Fibroblast of lung (primary cell): ENCODE measurements around the gene SYTL5. TPM values are rescaled to one million over a fixed set of nuclear protein-coding genes. Genes with fewer than 3 reads are reported as not detected.

Experiments
- DNase-seq, 2 donors: peaks; one replicate each; pipeline versions ENCODE4 v3.0.0 to v3.0.0-alpha.2; 2010; ENCODE audit warnings: low read depth in 2 of 2
- H2AFZ ChIP-seq: 2 replicates; pipeline ENCODE4 v1.5.1; 2012; ENCODE audit warnings: low read length, control low read depth, inconsistent platforms
- H3K27ac ChIP-seq: 2 replicates; pipeline ENCODE4 v1.5.1; 2011; ENCODE audit warnings: low read length, control low read depth; ENCODE audit not compliant: insufficient read depth
- H3K27me3 ChIP-seq: 2 replicates; pipeline ENCODE4 v1.5.1; 2011; ENCODE audit warnings: mild to moderate bottlenecking, low read length; ENCODE audit not compliant: control insufficient read depth, insufficient read depth
- H3K36me3 ChIP-seq: 2 replicates; pipeline ENCODE4 v1.5.1; 2011; ENCODE audit warnings: low read length; ENCODE audit not compliant: control insufficient read depth, insufficient read depth
- H3K4me1 ChIP-seq: 2 replicates; pipeline ENCODE4 v1.5.1; 2011; ENCODE audit warnings: low read length; ENCODE audit not compliant: control insufficient read depth, insufficient read depth; ENCODE audit errors: extremely low read depth
- H3K4me2 ChIP-seq: 2 replicates; pipeline ENCODE4 v1.5.1; 2011; ENCODE audit warnings: low read length, control low read depth; ENCODE audit not compliant: insufficient read depth; ENCODE audit errors: extremely low read depth
- H3K4me3 ChIP-seq, 4 experiments: fragments of 200-600 bp in 1 of 4; sonication (generic) in 1 of 4; replicated peaks in 1 of 4; 2 replicates each; pipeline ENCODE4 v1.5.1; 2011 to 2016; ENCODE audit warnings: low read length in 4 of 4, low read depth in 3 of 4, mild to moderate bottlenecking in 3 of 4, control low read depth in 2 of 4, inconsistent platforms in 1 of 4, mixed read lengths in 1 of 4; ENCODE audit not compliant: insufficient read depth in 1 of 4; ENCODE audit errors: control extremely low read depth in 1 of 4
- H3K79me2 ChIP-seq: 2 replicates; pipeline ENCODE4 v1.5.1; 2012; ENCODE audit warnings: mild to moderate bottlenecking, low read length, inconsistent platforms; ENCODE audit not compliant: control insufficient read depth, insufficient read depth
- H3K9ac ChIP-seq: 2 replicates; pipeline ENCODE4 v1.5.1; 2011; ENCODE audit warnings: mild to moderate bottlenecking, low read length, control low read depth; ENCODE audit not compliant: insufficient read depth
- H3K9me3 ChIP-seq: 2 replicates; pipeline ENCODE4 v1.5.1; 2012; ENCODE audit warnings: low read depth, low read length; ENCODE audit not compliant: control insufficient read depth, insufficient read depth
- H4K20me1 ChIP-seq: 2 replicates; pipeline ENCODE4 v1.5.1; 2011; ENCODE audit warnings: low read length; ENCODE audit not compliant: control insufficient read depth, insufficient read depth; ENCODE audit errors: extremely low read depth
- EZH2 ChIP-seq: IDR thresholded peaks from 2 replicates; pipeline ENCODE4 v1.5.1; 2012; ENCODE audit warnings: low read length, control low read depth, mild to moderate bottlenecking; ENCODE audit errors: missing control alignments
- polyA plus RNA-seq, 2 donors: library from polyadenylated mRNA; depleted of rRNA in 1 of 2; stranded (reverse) in 1 of 2; unstranded in 1 of 2; fragments of >200 nt; gene quantifications; 2 replicates each; pipeline ENCODE4 v1.2.1, GENCODE V29; 2011 to 2012; ENCODE audit warnings: missing spikeins in 1 of 2
- total RNA-seq: library from RNA; depleted of rRNA; stranded (reverse); fragments of >200 nt; gene quantifications from 2 replicates; pipeline ENCODE4 v1.2.1, GENCODE V29; 2014
- TF ChIP-seq, protein P1 (sequence below), 2 donors: IDR thresholded peaks in 1 of 2; conservative IDR thresholded peaks in 1 of 2; 1 replicate in 1 of 2; 2 replicates in 1 of 2; pipeline ENCODE4 v1.5.1; 2011 to 2012; ENCODE audit warnings: low read length in 2 of 2, control low read depth in 1 of 2, inconsistent platforms in 1 of 2, low read depth in 1 of 2, mild to moderate bottlenecking in 1 of 2

SYTL5 gene
- total and polyA plus RNA-seq, 2 donors (not counting 1 experiment from before 2014, with no cell fraction given): 0.27 to 1.5 TPM

DNA sequence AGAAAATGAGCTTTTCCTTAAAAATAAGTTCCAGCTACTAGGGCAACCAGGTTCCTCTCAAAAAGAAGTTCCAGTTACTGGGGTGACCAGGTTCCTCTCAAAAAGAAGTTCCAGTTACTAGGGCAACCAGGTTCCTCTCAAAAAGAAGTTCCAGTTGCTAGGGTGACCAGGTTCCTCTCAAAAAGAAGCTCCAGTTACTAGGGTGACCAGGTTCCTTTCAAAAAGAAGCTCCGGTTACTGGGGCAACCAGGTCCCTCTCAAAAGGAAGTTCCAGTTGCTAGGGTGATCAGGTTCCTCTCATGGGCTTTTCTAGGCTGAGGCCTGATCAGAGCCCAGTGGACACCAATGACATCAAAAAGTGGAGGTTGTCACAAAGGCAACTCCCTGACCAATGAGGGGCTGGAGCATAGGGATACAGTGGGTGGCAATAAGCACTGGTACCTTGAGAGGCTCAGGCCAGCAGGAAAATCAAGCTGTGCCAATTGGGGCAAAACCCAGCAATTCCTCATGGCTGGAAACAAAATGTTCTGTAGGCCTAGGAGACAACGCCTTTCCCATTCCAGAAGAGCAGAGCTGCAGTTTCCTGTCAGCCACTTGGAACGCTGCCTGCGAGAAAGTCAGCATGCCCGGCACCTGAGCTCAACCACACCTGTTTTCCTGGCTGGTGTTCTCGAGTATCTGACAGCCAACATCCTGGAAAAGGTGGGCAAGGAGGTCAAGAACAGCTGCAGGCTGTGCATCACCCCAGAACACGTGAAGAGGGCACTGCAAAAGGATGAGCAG lies 12.3 kb upstream of the SYTL5 start:
- Histone ChIP-seq H3K36me3 (no peaks in the 10 kb centered on the region), H4K20me1 (no peaks in the 10 kb centered on the region), H3K4me2 (no peak overlapping the region), H3K4me3 (no peak overlapping the region), H3K4me1 (no peaks in the 10 kb centered on the region), H3K27me3 (no peaks in the 10 kb centered on the region), H3K9me3 (no peaks in the 10 kb centered on the region), H3K9ac (no peak overlapping the region), H3K27ac (no peak overlapping the region), H2AFZ (no peak overlapping the region), H3K79me2 (no peaks in the 10 kb centered on the region)
- TF ChIP-seq, protein P1, sequence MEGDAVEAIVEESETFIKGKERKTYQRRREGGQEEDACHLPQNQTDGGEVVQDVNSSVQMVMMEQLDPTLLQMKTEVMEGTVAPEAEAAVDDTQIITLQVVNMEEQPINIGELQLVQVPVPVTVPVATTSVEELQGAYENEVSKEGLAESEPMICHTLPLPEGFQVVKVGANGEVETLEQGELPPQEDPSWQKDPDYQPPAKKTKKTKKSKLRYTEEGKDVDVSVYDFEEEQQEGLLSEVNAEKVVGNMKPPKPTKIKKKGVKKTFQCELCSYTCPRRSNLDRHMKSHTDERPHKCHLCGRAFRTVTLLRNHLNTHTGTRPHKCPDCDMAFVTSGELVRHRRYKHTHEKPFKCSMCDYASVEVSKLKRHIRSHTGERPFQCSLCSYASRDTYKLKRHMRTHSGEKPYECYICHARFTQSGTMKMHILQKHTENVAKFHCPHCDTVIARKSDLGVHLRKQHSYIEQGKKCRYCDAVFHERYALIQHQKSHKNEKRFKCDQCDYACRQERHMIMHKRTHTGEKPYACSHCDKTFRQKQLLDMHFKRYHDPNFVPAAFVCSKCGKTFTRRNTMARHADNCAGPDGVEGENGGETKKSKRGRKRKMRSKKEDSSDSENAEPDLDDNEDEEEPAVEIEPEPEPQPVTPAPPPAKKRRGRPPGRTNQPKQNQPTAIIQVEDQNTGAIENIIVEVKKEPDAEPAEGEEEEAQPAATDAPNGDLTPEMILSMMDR (conservative IDR thresholded peaks at IDR 0.05 in 1 of 2, IDR thresholded peaks at IDR 0.05 in 1 of 2; ENCODE audit: low read depth in 1 of 2, low read length in 2 of 2): no peak
- TF ChIP-seq EZH2: no peak
- no peak for DNase-seq

DNA sequence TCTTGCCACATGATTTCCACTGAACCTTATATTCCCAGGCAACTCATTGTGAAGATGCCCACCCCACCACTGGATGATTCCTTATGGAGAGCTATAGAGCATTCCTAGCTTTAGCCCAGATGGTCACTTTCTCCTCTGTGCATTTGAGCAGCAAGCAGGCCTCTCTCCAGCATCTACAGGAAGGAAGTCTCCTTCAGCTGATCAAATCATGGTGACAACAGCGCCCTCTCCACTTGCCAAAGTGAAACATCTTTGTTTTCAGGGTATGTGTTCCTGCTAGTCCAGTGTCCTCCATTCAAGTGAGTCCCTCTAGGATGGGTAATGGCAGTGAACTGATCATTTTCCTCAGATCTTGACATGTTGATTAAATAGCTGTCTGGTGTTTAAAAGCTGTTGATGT lies 10.9 kb upstream of the SYTL5 start:
- H3K4me1 ChIP-seq: no peaks in the 10 kb centered on the region
- no peak overlapping the region for H3K9ac ChIP-seq
- DNase-seq: no peak
- no peaks in the 10 kb centered on the region for H4K20me1 ChIP-seq
- no peaks in the 10 kb centered on the region for H3K27me3 ChIP-seq
- H3K27ac ChIP-seq: no peak overlapping the region
- TF ChIP-seq EZH2: no peak
- TF ChIP-seq, protein P1 (conservative IDR thresholded peaks at IDR 0.05 in 1 of 2, IDR thresholded peaks at IDR 0.05 in 1 of 2; ENCODE audit: low read depth in 1 of 2, low read length in 2 of 2): no peak
- H3K9me3 ChIP-seq: no peaks in the 10 kb centered on the region
- no peak overlapping the region for H2AFZ ChIP-seq
- H3K4me3 ChIP-seq: no peak overlapping the region
- H3K79me2 ChIP-seq: no peaks in the 10 kb centered on the region
- no peaks in the 10 kb centered on the region for H3K36me3 ChIP-seq
- no peak overlapping the region for H3K4me2 ChIP-seq

DNA sequence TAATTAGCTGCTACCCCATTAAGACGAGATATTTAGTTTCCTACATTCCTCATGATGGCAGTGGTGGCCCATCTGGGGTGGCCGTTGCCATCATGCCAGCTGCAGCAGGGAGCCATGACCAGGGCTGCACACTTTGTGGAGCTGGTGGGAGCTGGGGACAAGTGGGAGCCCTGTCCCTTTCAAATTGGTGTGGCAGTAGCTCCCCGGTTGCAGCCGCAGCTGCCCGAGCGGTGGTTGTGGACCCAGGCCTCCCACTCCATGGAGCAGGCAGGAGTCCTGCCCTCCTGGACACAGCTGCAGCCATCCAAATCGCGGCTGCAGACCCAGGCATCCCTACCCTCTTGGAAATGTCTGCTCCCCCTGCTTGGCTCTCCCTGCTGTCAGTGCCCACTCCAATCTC lies 9.3 kb upstream of the SYTL5 start:
- Histone ChIP-seq H3K4me3 (no peak overlapping the region), H3K79me2 (no peaks in the 10 kb centered on the region), H3K9me3 (no peaks in the 10 kb centered on the region), H3K27me3 (no peaks in the 10 kb centered on the region), H3K27ac (no peak overlapping the region), H3K4me2 (no peak overlapping the region), H4K20me1 (no peaks in the 10 kb centered on the region), H3K9ac (no peak overlapping the region), H3K36me3 (no peaks in the 10 kb centered on the region), H3K4me1 (no peaks in the 10 kb centered on the region), H2AFZ (no peak overlapping the region)
- no peak for DNase-seq
- no peak for TF ChIP-seq EZH2
- TF ChIP-seq, protein P1 (conservative IDR thresholded peaks at IDR 0.05 in 1 of 2, IDR thresholded peaks at IDR 0.05 in 1 of 2; ENCODE audit: low read depth in 1 of 2, low read length in 2 of 2): no peak
